IMR-90 (cell line): ENCODE results near the gene NFILZ. TPM values are rescaled to one million over a fixed set of nuclear protein-coding genes. Genes with fewer than 3 reads are reported as not detected.

ENCODE experiments used
- ATAC-seq: fragments of 200-7000 bp; cut with Tn5 transposase; 2 replicates; pipeline ENCODE4 v1.9.1; 2020; ENCODE audit warnings: low read depth, mild to moderate bottlenecking, moderate library complexity
- BruUV-seq: library from RNA; stranded (reverse); fragments of 400-500 nt; replicated peaks from 2 replicates; lab custom pipeline; 2021; lab: Mats Ljungman, UMichigan
- CTCF ChIA-PET: fragments of 300-600 bp; formaldehyde crosslinking; extraction: SDS; loops from one replicate; lab custom pipeline; 2021; ENCODE audit warnings: antibody characterized with exemption; lab: Yijun Ruan, JAX
- POLR2A ChIA-PET: fragments of 300-600 bp; sonication (Branson Sonifier 250); formaldehyde crosslinking; loops from one replicate; lab custom pipeline; 2022; ENCODE audit warnings: antibody characterized with exemption; ENCODE audit not compliant: unreplicated experiment; lab: Charles Lee
- DNase-seq: peaks from one replicate; pipeline ENCODE4 v3.0.0; 2013
- H2AFZ ChIP-seq: replicated peaks from 2 replicates; pipeline ENCODE3; 2013; ENCODE audit warnings: low read length, mild to moderate bottlenecking; ENCODE audit not compliant: poor library complexity
- H2AK5ac ChIP-seq: 2 replicates; pipeline ENCODE4 v1.6.1; 2013; ENCODE audit warnings: low read depth, low read length, inconsistent platforms
- H2AK9ac ChIP-seq: replicated peaks from 2 replicates; pipeline ENCODE3; 2013; ENCODE audit warnings: mild to moderate bottlenecking, low read depth, low read length, moderate library complexity; ENCODE audit not compliant: poor library complexity
- H2BK120ac ChIP-seq: 2 replicates; pipeline ENCODE4 v1.6.1; 2013; ENCODE audit warnings: low read depth, low read length, inconsistent platforms
- H2BK15ac ChIP-seq: 3 replicates; pipeline ENCODE4 v1.6.1; 2013; ENCODE audit warnings: low read depth, low read length, inconsistent platforms
- H2BK20ac ChIP-seq: 2 replicates; pipeline ENCODE4 v1.6.1; 2013; ENCODE audit warnings: low read depth, mild to moderate bottlenecking, inconsistent platforms, low read length, moderate library complexity
- H2BK5ac ChIP-seq: 2 replicates; pipeline ENCODE4 v1.6.1; 2013; ENCODE audit warnings: mild to moderate bottlenecking, low read depth, low read length, inconsistent platforms; ENCODE audit not compliant: poor library complexity, severe bottlenecking
- H3K14ac ChIP-seq: replicated peaks from 2 replicates; pipeline ENCODE4 v1.6.1; 2013; ENCODE audit warnings: low read depth, low read length, inconsistent platforms
- H3K18ac ChIP-seq: 2 replicates; pipeline ENCODE4 v1.6.1; 2013; ENCODE audit warnings: low read depth, low read length, control low read depth
- H3K23ac ChIP-seq: 2 replicates; pipeline ENCODE4 v1.6.1; 2013; ENCODE audit warnings: low read depth, low read length, inconsistent platforms
- H3K27ac ChIP-seq: 2 replicates; pipeline ENCODE4 v1.5.1; 2013; ENCODE audit warnings: mild to moderate bottlenecking, control low read depth, low read length; ENCODE audit not compliant: insufficient read depth
- H3K27me3 ChIP-seq: 2 replicates; pipeline ENCODE4 v1.6.1; 2013; ENCODE audit warnings: low read length; ENCODE audit not compliant: control insufficient read depth, insufficient read depth
- H3K36me3 ChIP-seq: 2 replicates; pipeline ENCODE4 v1.6.1; 2013; ENCODE audit warnings: low read length, mixed read lengths; ENCODE audit not compliant: control insufficient read depth, insufficient read depth
- H3K4ac ChIP-seq: 2 replicates; pipeline ENCODE4 v1.6.1; 2013; ENCODE audit warnings: low read depth, low read length, inconsistent platforms
- H3K4me1 ChIP-seq: 2 replicates; pipeline ENCODE4 v1.6.1; 2013; ENCODE audit warnings: low read length, mixed read lengths; ENCODE audit not compliant: control insufficient read depth, insufficient read depth
- H3K4me2 ChIP-seq: 2 replicates; pipeline ENCODE4 v1.6.1; 2013; ENCODE audit warnings: low read depth, mild to moderate bottlenecking, control low read depth, low read length, moderate library complexity
- H3K4me3 ChIP-seq: 2 replicates; pipeline ENCODE4 v1.5.1; 2013; ENCODE audit warnings: low read depth, mild to moderate bottlenecking, control low read depth, low read length, moderate library complexity; ENCODE audit not compliant: insufficient read depth
- H3K56ac ChIP-seq: 2 replicates; pipeline ENCODE4 v1.6.1; 2013; ENCODE audit warnings: low read length, inconsistent platforms; ENCODE audit not compliant: insufficient read depth; ENCODE audit errors: extremely low read depth
- H3K79me1 ChIP-seq, 2 experiments: 2 replicates each; pipeline ENCODE4 v1.6.1; 2013; ENCODE audit warnings: low read length in 2 of 2, inconsistent platforms in 1 of 2, low read depth in 1 of 2
- H3K9ac ChIP-seq: 2 replicates; pipeline ENCODE4 v1.6.1; 2013; ENCODE audit warnings: low read depth, low read length, control low read depth
- H3K9me1 ChIP-seq: 2 replicates; pipeline ENCODE4 v1.6.1; 2013; ENCODE audit warnings: low read length, inconsistent platforms; ENCODE audit not compliant: insufficient read depth
- H3K9me3 ChIP-seq: 2 replicates; pipeline ENCODE4 v1.6.1; 2013; ENCODE audit warnings: low read length; ENCODE audit not compliant: control insufficient read depth, insufficient read depth
- H4K20me1 ChIP-seq: 2 replicates; pipeline ENCODE4 v1.6.1; 2013; ENCODE audit warnings: low read length, inconsistent platforms; ENCODE audit not compliant: insufficient read depth
- H4K5ac ChIP-seq: 2 replicates; pipeline ENCODE4 v1.6.1; 2013; ENCODE audit warnings: mild to moderate bottlenecking, low read depth, low read length, control low read depth
- H4K8ac ChIP-seq, 2 experiments: 2 replicates each; pipeline ENCODE4 v1.6.1; 2013; ENCODE audit warnings: low read depth in 2 of 2, low read length in 2 of 2, control low read depth in 1 of 2, inconsistent platforms in 1 of 2
- H4K91ac ChIP-seq: 2 replicates; pipeline ENCODE4 v1.6.1; 2013; ENCODE audit warnings: low read depth, low read length, inconsistent platforms; ENCODE audit not compliant: insufficient read depth
- POLR2A ChIP-seq: IDR thresholded peaks from 2 replicates; pipeline ENCODE4 v1.6.1; 2012; ENCODE audit warnings: mild to moderate bottlenecking, low read depth, low read length
- RAD21 ChIP-seq: IDR thresholded peaks from 2 replicates; pipeline ENCODE4 v1.6.1; 2012; ENCODE audit warnings: low read length, improper control_type of control experiment
- RFX5 ChIP-seq: IDR thresholded peaks from 2 replicates; pipeline ENCODE4 v1.8.0; 2012; ENCODE audit warnings: low read depth, mild to moderate bottlenecking, low read length, moderate library complexity
- WGBS, 2 experiments: methylation state at CpG; one replicate each; pipeline versions ENCODE4 v1.1.5 to v1.1.7; 2013; ENCODE audit warnings: missing lambda C conversion rate in 2 of 2; ENCODE audit not compliant: insufficient read length in 1 of 2; ENCODE audit errors: extremely low coverage in 2 of 2; 5-methylcytosine and 5-hydroxymethylcytosine counted together
- dilution Hi-C: fragments of 300-500 bp; cut with HindIII; formaldehyde crosslinking; loops from one replicate; pipeline ENCODE4 v1.14.3; 2018; ENCODE audit warnings: low sequenced_read_pairs; ENCODE audit not compliant: unreplicated experiment
- in situ Hi-C: fragments of 300-500 bp; cut with MboI; formaldehyde crosslinking; loops from 3 replicates; pipeline ENCODE4 v1.14.3; 2019; ENCODE audit warnings: low sequenced_read_pairs, inconsistent platforms, mixed read lengths
- intact Hi-C: fragments of 100-400 bp; cut with micrococcal nuclease; formaldehyde crosslinking; loops from 2 replicates; pipeline ENCODE4 v1.10.0; 2022
- polyA plus RNA-seq, 3 experiments: library from polyadenylated mRNA; depleted of rRNA; stranded (reverse); fragments of >200 nt; gene quantifications; 2 replicates each; pipeline ENCODE4 v1.2.3, GENCODE V29; 2012; ENCODE audit warnings: low replicate concordance in 1 of 3
- total RNA-seq: library from RNA; depleted of rRNA; stranded (reverse); fragments of >200 nt; gene quantifications from 2 replicates; pipeline ENCODE4 v1.2.3, GENCODE V29; 2012

The NFILZ gene
- total and polyA plus RNA-seq, 2 of the 4 experiments (the other 2 are of a cell fraction), result not detected

DNA sequence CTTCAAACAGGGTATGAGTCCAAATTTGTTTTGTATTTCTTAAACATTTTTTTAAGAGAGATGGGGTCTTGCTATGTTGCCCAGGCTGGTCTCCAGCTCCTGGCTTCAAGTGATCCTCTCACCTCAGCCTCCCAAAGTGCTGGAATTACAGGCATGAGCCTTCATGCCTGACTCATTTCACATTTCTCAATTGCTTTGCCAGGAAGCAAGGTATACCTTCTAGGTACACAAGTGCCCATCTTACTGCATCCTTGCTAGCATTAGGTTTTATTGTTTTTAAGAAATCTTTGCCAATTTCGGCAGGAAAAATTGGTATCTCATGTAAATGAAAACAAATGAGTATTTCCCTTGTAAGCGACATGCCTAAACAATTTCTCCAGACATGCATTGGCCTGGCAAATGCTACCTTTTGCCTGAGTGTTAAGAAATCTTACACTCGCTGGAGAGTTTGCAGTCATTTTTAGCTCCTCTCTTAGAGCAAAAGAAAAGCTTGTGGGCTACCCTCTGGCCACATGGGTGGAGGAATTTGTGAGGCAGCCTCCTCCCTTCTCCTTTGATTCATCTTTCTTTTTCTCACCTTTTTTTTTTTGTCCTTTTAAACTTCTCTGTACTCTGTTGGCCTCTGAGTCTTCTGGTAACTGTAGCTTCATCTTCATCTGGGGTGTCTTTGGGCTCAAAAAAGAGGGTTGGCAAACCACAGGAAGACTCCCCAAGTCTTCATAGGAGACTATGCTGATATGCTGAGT lies 35.2 kb downstream of the NFILZ start:
- Histone ChIP-seq H4K20me1 (no peaks in the 10 kb centered on the region), H3K27me3 (no peaks in the 10 kb centered on the region), H4K5ac (no peak overlapping the region), H3K27ac (no peak overlapping the region), H2BK15ac (no peak overlapping the region), H3K9me3 (no peaks in the 10 kb centered on the region), H4K8ac (no peak overlapping the region), H3K9me1 (no peaks in the 10 kb centered on the region), H3K4me1 (no peaks in the 10 kb centered on the region), H2AK9ac (no peak overlapping the region), H2BK5ac (no peak overlapping the region), H4K91ac (no peak overlapping the region), H2AFZ (no peak overlapping the region), H3K36me3 (no peaks in the 10 kb centered on the region), H3K9ac (no peak overlapping the region), H3K79me1 (no peaks in the 10 kb centered on the region), H3K4me2 (no peak overlapping the region), H3K14ac (no peak overlapping the region), H3K56ac (no peak overlapping the region), H2BK120ac (no peak overlapping the region), H3K4ac (no peak overlapping the region), H2BK20ac (no peak overlapping the region), H3K23ac (no peak overlapping the region), H2AK5ac (no peak overlapping the region), H3K18ac (no peak overlapping the region), H3K4me3 (no peak overlapping the region)
- ATAC-seq, result no peak
- TF ChIP-seq RFX5 (no peak), RAD21 (no peak), POLR2A (no peak)
- 20% methylated on average over 1 of the region's 3 CpGs; no CpG with 5 or more reads in 1 of the 2 experiments for WGBS, 2 experiments
- DNase-seq, result no peak
- ChIA-PET POLR2A (no interaction called here), CTCF (no interaction called here)
- dilution Hi-C loops (no loop called here), in situ Hi-C loops (loop anchor here (25.0 kb wide), 1 partner anchor 422 kb away; the partner anchor contains the start of gene OR1M1), intact Hi-C loops (no loop called here)
- BruUV-seq, result no TSS peak
